Adrenal gland (tissue), 12 donors: Measurements from ENCODE around the gene ZNF467. TPM values are rescaled to one million over a fixed set of nuclear protein-coding genes. Genes with fewer than 3 reads are reported as not detected.

Experiments used
- DNase-seq, 7 donors: peaks; one replicate each; pipeline ENCODE4 v3.0.0-alpha.2; 2019 to 2020
- H3K27ac ChIP-seq, 5 donors: fragments of 200-600 bp; sonication (generic) in 4 of 5; 1 replicate in 3 of 5; 2 replicates in 2 of 5; pipeline versions ENCODE4 v1.5.1 to v1.8.0; 2016 to 2020; ENCODE audit warnings: mild to moderate bottlenecking in 1 of 5
- H3K27me3 ChIP-seq: fragments of 200-600 bp; 2 replicates; pipeline ENCODE4 v1.8.0; 2021
- H3K36me3 ChIP-seq, 2 donors: fragments of 200-600 bp; replicated peaks in 1 of 2; 1 replicate in 1 of 2; 2 replicates in 1 of 2; pipeline versions ENCODE4 v1.5.1 to v1.8.0; 2018 to 2022
- H3K4me1 ChIP-seq, 2 donors: fragments of 200-600 bp; replicated peaks in 1 of 2; 1 replicate in 1 of 2; 2 replicates in 1 of 2; pipeline versions ENCODE4 v1.5.1 to v1.8.0; 2018 to 2021
- H3K4me3 ChIP-seq, 4 donors: fragments of 200-600 bp; sonication (generic) in 3 of 4; one replicate each; pipeline ENCODE4 v1.5.1; 2016 to 2018
- H3K9me3 ChIP-seq, 3 donors: fragments of 200-600 bp; sonication (generic) in 1 of 3; replicated peaks in 1 of 3; 1 replicate in 2 of 3; 2 replicates in 1 of 3; pipeline versions ENCODE4 v1.5.1 to v1.8.0; 2016 to 2021
- CTCF ChIP-seq, 6 experiments: fragments of 450-650 bp in 4 of 6; fragments of 200-600 bp in 2 of 6; sonication (generic) in 1 of 6; IDR thresholded peaks; 1 replicate in 5 of 6; 2 replicates in 1 of 6; pipeline versions ENCODE4 v1.5.1 to v1.8.0; 2016 to 2021; ENCODE audit warnings: antibody characterized with exemption in 6 of 6, mild to moderate bottlenecking in 2 of 6, moderate library complexity in 1 of 6
- POLR2A ChIP-seq, 2 donors: fragments of 450-650 bp; IDR thresholded peaks; one replicate each; pipeline ENCODE4 v1.6.1; 2017; ENCODE audit warnings: antibody characterized with exemption in 2 of 2, mild to moderate bottlenecking in 2 of 2, moderate library complexity in 1 of 2
- WGBS, 4 donors: extraction: QIAGEN DNeasy Blood & Tissue Kit in 2 of 4; methylation state at CpG; one replicate each; pipeline versions ENCODE4 v1.1.5 to v1.1.7; 2013 to 2017; 5-methylcytosine and 5-hydroxymethylcytosine counted together
- intact Hi-C, 2 donors: fragments of 100-400 bp; cut with DNase I; formaldehyde crosslinking; loops; one replicate each; pipeline versions ENCODE4 v1.14.1 to v1.15.0; 2022 to 2023
- polyA plus RNA-seq, 3 donors: library from polyadenylated mRNA; stranded (reverse); fragments of 200-250 nt in 2 of 3; fragments of 350-450 nt in 1 of 3; fragmentation: Illumina TruSeq in 1 of 3; extraction: RNeasy Lipid Tissue Mini Kit (QIAGEN cat#74804) in 1 of 3; gene quantifications; one replicate each; pipeline ENCODE4 v1.2.3, GENCODE V29; 2013 to 2014
- total RNA-seq, 9 donors: library from RNA; depleted of rRNA in 4 of 9; stranded (reverse); fragments of >200 nt in 4 of 9; fragments of 120-200 nt in 1 of 9; fragmentation: NEBNext Ultra II Directional in 1 of 9; extraction: Animal tissue kit (Norgen Biotek cat#: 25700) in 1 of 9; gene quantifications; one replicate each; pipeline versions ENCODE4 v1.1.0 to v1.2.4, GENCODE V29; 2013 to 2023
- donor health status: healthy with polysubstance abuse.
- donor health status: Bipolar disorder and iron deficiency.
- donor health status: DM: yes; HTN: yes; CAD: no.
- donor health status: DM: no; HTN: no; CAD: no.
- donor health status: DM: no; HTN: no; CAD: no.
- donor health status: DM: yes; HTN: yes; CAD: no.

The ZNF467 gene
- total and polyA plus RNA-seq, 12 donors, result 1.2 to 44.2 (median 18.6) TPM

- Histone ChIP-seq H3K9me3 (no peaks in the 10 kb centered on the region), H3K36me3 (peaks cover 0 to 7% of the 10 kb centered on the region in 2 donors), H3K27ac (no peak overlapping the region), H3K4me3 (no peak overlapping the region), H3K4me1 (no peaks in the 10 kb centered on the region), H3K27me3 (peaks cover 7% of the 10 kb centered on the region)
- TF ChIP-seq CTCF (IDR thresholded peaks at IDR 0.05) (no peak), POLR2A (IDR thresholded peaks at IDR 0.05) (no peak)
- no peak for DNase-seq
- intact Hi-C loops, result no loop called here
- 66 to 77% (median 73%) methylated on average over 4 of the region's 4 CpGs for WGBS, 4 donors
Measured at GRCh38 chr7:149762089-149762488, 11.3 kb downstream of the ZNF467 start.

GRCh38 chr7:149761307-149761706 is 12.1 kb downstream of the ZNF467 start:
- TF ChIP-seq CTCF (IDR thresholded peaks at IDR 0.05), result no peak
- peaks cover 5% of the 10 kb centered on the region for H3K27me3 ChIP-seq
- DNase-seq, result no peak
- H3K27ac ChIP-seq, result no peak overlapping the region
- intact Hi-C loops, result no loop called here
- 69 to 79% (median 73%) methylated on average over 5 of the region's 5 CpGs for WGBS, 4 donors
- H3K36me3 ChIP-seq, result peaks cover 0 to 7% of the 10 kb centered on the region in 2 donors
- H3K4me3 ChIP-seq, result no peak overlapping the region
- H3K4me1 ChIP-seq, result no peaks in the 10 kb centered on the region
- H3K9me3 ChIP-seq, result no peaks in the 10 kb centered on the region

GRCh38 chr7:149760538-149760937 is 12.8 kb downstream of the ZNF467 start:
- TF ChIP-seq POLR2A (IDR thresholded peaks at IDR 0.05) (no peak), CTCF (IDR thresholded peaks at IDR 0.05) (no peak)
- 77 to 80% (median 80%) methylated on average over 6 of the region's 6 CpGs for WGBS, 4 donors
- no peaks in the 10 kb centered on the region for H3K4me1 ChIP-seq
- no peak for DNase-seq
- H3K36me3 ChIP-seq, result peaks cover 0 to 3% of the 10 kb centered on the region in 2 donors
- no peaks in the 10 kb centered on the region for H3K27me3 ChIP-seq
- no peak overlapping the region for H3K27ac ChIP-seq
- intact Hi-C loops, result no loop called here
- no peaks in the 10 kb centered on the region for H3K9me3 ChIP-seq
- H3K4me3 ChIP-seq, result no peak overlapping the region

GRCh38 chr7:149759093-149759860 is 14.1 kb downstream of the ZNF467 start:
- Histone ChIP-seq H3K4me1 (no peaks in the 10 kb centered on the region), H3K27ac (no peak overlapping the region), H3K27me3 (no peaks in the 10 kb centered on the region), H3K36me3 (no peaks in the 10 kb centered on the region), H3K4me3 (no peak overlapping the region), H3K9me3 (no peaks in the 10 kb centered on the region)
- 78 to 86% (median 81%) methylated on average over 11 to 12 of the region's 12 CpGs for WGBS, 4 donors
- TF ChIP-seq POLR2A (IDR thresholded peaks at IDR 0.05) (no peak), CTCF (IDR thresholded peaks at IDR 0.05) (no peak)
- no peak for DNase-seq
- intact Hi-C loops, result no loop called here
